ENCODE data around the gene ADTRP.

ADTRP gene

DNA sequence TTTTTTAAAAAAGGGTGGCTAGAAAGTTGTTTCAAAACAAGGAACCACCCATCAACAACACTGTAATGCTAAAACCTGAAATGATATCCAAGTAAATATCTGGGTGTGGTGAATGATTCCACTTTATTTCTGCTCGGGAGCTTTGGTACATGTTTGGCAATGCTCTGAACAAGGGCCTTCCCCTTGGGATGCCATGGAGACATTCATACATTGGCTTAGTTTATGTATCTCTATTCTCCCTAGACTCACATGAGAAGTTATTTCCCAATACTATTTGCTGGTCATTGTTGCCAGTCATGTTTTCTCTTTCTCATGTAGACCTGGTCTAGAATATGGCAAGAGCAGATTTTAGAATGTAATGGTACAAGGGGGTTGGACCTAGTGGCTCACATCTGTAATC is 22.9 kb downstream of the ADTRP start:
- no peak for DNase-seq (ENCODE audit: low read depth in 2 of 2)

DNA sequence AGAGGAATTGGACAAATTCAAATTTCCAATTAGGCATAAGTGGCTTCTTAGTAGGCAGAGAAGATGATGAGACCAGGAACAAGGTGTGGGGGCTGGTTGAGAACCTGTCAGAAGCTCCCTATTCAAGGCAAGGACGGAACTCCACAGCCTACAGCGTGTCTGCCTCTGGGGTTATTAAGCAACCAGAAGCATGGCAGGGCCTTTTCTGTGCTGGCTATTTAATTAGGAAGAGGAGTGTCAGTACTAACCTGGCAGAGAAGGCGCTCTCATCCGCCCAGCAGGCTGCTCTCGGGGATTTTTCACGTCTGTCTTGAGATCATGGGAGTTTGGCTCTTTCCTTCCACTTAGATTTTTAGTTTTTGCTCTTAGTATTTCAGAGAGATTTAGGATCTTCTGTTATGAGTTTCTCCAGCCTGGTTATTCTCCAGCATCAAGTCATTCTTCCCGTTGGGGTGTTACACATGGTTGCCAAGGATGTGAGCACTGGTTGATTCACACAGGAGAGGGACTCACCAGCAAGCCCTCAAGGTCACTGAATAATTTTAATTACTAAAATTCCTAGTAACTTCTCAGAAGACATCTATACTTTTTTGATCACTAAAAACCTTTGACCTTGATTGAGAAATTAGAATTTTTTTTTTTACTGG is 23.9 kb downstream of the ADTRP start:
- no peak for DNase-seq (ENCODE audit: low read depth in 2 of 2)

DNA sequence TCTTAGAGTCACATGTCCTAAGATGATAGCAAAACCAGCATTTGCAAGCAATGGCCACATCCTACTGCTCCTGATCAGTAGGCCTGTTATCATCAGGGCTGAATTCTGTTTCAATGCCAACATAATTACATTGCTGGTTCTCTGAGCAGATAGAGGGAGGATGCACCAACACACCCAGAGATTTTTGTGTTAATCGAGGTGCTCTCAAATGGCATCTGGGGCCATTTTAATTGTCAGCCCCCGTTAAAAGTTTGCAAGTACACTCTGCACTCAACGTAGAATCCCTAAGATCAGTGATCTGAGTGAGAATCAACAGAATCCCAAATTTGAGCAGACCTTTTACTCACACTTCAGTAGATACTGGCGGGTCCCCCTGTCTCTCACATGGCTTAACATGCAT is 24.8 kb downstream of the ADTRP start:
- DNase-seq (ENCODE audit: low read depth in 2 of 2): no peak

DNA sequence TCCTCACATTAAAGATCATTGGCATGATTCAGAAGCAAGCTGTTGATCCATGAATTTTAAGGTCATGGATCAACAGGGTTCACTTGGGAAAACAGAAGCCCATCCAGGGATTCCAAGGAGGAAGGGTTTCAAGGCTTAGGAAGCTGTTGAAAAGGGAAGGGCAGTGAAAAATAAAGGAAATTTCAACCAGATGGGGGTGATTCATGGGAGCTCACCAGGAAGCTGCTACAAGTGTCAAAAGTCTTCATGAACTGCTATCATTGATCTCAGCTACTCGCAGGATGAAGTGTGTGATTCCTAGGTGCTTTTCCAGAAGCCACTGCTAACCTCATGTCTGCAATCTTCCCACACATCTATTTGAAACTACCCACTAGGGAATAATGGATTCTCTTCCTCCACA is 26.2 kb downstream of the ADTRP start:
- no peak for DNase-seq (ENCODE audit: low read depth in 2 of 2)

DNA sequence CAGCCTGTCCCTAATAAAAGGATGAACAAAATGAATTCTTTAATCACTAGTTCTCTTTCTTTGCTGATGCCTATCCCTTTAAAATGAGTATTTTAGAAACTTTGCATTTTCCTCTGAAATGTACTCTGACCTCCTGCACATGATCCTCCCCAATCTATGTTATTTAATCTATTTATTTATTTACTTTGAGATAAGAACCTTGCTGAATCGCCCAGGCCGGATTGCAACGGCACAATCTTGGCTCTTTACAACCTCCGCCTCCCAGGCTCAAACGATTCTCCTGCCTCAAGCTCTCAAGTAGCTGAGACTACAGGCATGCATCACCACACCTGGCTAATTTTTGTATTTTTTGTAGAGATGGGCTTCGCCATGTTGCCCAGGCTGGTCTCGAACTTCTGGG is 27.9 kb downstream of the ADTRP start:
- no peak for DNase-seq (ENCODE audit: low read depth in 2 of 2)

DNA sequence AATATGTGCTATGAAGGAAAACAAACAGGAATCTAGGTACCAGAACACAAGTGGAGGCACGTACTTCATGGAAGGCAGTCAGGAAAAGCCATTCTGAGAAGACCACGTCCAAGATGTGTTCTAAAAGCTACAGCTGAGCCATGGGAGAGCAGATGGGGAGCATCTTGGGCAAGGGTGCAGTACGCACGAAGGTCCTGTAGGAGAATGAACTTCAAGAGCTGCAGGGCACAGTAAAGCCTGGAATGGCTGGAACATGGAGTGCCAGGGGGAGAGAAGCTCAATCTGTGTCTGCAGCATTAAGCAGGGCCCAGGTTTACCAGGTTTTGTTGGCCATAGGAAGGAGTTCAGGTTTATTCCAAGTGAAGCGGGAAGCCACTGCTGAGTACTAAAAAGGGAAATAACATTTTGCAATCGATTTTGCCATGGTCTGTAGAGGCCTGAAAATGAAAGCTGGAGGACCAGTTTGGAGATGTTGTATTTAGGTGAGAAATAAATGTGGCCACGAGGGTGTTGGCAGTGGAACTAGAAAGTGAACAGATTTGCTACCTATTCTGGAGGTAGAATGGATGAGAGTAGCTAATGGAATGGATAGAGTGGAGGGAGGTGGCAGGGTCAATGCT is 29.9 kb downstream of the ADTRP start:
- DNase-seq (ENCODE audit: low read depth in 2 of 2): no peak

DNA sequence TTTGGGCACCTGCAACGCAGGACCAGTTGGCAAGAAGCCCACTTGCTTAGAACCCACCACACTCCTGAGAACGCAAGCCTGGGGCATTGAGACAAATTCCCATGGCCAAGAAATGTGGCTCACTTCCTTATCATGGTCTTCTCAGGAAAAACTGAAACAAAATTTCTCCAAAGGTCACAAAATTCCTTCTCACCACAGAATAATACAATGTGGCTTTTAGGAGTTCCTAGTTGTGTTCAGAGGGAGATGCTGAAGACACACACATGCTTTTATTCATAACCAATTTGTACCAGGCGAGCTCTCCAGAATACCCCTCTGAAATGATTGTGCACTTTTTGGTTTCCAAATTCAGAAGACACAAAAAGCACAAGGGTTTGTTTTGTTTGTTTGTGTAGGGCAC is 31.6 kb downstream of the ADTRP start:
- DNase-seq (ENCODE audit: low read depth in 2 of 2): no peak

DNA sequence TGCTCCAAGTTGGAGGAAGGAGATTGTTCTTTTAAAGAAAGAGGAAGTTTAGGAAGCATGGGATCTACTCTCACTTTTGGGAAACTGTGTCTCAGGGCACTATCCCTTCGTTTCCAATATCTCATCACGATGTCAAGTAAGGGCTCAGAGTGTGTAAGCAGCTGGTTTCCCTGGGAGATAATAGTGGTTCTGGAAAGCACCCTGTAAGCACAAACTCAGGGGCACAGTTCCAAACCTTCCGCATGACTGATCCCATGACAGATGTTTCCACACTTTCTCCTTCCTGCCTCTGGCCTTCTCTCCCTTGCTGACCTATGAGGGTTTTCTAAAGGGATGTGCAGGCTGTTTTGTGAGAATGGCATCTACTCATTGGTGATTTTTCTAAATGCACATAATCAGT is 33.9 kb downstream of the ADTRP start:
- no peak for DNase-seq (ENCODE audit: low read depth in 2 of 2)

DNA sequence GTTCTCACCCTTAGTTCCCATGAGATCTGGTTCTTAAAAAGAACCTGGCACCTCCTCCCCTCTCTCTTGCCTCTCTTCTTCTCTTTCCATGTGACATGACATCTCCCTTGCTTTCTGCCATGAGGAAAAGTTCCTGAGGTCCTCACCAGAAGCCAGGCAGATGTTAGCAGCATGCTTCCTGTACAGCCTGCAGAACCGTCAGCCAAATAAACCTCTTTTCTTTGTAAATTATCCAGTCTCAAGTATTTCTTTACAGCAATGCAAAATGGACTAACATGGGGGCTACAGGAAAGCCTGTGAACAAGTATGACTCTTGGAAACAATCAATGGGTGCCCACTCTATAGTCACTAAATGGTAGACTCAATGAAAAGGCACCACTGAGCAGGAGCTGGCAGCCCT is 34.5 kb downstream of the ADTRP start:
- DNase-seq (ENCODE audit: low read depth in 2 of 2): no peak

DNA sequence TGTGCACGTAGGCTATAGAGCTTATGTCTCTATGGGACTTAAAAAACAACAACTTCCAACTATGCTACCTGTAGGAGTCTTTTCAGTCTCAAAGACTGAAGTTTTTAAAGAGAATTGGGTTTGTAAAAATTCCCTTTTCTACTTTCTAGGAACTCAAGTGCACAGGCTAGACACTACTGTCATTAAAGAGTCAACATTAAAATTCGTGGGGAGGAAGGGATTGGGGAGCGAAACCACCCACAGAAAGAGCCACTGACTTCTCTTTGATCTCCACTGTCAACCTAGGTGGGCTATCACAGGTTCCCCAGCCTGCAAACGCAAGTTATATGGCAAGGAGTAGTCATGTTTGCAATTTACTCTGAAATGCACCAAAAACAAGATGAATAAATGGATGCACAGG is 37.7 kb downstream of the ADTRP start:
- DNase-seq (ENCODE audit: low read depth in 2 of 2): no peak

DNA sequence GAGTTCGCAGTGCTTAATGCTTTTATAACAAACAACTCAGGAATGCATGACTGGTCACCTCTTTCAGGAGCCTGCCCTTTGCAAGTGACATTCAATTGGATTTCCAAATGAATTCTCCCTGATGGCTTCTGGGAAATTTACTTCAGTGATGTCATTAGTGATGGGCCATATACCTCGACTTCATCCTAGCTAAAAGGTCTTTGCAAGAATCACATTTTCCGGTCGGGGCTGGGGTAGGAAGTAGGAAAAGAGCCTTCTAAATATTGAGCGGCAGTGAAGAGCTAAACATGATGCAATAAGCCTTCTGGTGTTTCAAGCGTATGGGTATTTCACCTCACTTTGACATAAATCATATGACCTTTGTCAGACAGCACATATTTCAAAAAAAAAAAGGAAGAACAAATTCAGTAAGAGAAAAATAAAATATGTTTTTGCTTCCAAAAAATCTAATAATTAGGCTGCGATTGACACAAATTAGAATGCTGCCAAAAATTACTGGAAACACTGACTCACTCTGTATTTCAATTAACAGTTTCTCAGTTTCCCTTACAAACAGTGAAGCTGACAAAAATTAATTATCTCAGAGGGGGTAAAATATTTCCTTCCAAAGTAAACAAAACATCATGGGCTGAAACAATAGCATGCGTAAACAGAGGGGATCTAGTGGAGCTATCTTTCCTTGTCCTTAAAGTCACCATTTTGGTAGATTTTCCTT is 39.8 kb downstream of the ADTRP start:
- no peak for DNase-seq (ENCODE audit: low read depth in 2 of 2)

DNA sequence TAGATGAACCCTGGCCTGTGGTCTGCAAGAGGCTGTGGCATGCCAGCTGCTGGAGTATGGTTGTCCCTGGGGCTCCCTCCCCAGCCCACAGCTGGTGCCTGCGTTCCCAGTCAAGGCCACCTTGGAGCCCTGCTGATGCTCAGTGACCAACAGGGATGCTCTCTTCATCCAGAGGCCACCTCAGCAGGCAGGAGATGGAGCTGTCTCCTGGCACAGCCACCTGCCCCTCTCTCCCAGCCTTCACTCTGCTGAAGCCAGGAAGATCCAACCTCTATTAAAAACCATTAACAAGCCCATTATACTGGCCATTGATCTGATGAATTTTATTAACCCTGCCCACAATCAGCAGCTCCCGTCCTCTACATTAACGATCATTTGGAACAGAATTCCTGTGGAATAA is 40.4 kb downstream of the ADTRP start:
- DNase-seq (ENCODE audit: low read depth in 2 of 2): no peak

DNA sequence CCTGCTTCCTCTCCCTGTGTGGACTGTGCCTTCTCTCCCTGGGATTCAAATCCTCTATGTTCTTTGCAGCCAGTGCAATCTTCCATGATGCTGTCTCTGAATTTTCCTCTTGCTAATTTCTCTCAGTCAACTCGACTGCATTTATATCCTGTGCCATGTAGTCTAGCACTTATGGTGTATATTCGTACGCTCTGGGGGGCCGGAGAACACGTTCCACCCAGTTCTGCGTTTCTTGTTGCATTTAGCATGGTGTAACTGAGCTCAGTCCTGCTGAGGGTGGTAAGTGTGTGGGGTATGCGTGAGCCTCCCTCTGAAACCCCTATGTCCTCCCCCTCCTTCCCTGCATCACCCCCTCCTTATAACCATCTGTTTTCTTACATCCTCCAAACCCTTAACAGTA is 42.0 kb downstream of the ADTRP start:
- DNase-seq (ENCODE audit: low read depth in 2 of 2): no peak

DNA sequence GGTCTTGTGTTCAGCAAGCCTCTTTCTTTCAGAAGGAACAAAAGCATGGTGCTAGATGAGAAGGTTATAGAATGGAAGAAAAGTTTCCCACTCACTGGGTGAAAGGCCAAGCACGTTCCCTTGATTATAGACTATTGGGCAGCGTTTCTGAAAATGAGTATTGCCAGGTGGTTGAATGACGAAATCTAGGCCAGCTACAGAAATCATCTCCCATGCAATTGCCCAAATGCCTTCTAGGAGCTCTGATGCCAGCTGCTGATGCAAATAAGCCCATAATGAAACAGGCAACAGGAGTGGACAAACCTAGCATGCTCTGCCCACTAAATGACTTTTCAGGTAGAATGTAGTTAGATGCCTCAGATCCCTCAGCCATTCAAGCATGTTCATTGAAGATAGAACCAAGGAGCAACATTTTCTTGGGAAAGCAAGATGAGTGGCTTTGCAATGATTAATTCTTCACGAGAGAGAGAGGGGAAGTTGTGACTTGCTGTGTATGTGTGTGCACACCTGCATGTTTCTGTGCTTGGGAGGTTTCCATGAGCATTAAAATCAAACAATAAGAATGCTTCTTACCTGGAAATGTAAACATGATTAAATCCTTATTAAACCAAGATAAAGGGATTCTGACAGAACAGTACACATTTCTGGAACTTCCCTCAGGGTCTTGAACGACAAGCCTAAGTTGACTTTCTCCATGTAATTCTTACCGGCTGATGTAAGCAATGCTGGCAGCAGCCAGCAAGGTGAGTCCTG is 43.6 kb downstream of the ADTRP start:
- DNase-seq (ENCODE audit: low read depth in 2 of 2): no peak

DNA sequence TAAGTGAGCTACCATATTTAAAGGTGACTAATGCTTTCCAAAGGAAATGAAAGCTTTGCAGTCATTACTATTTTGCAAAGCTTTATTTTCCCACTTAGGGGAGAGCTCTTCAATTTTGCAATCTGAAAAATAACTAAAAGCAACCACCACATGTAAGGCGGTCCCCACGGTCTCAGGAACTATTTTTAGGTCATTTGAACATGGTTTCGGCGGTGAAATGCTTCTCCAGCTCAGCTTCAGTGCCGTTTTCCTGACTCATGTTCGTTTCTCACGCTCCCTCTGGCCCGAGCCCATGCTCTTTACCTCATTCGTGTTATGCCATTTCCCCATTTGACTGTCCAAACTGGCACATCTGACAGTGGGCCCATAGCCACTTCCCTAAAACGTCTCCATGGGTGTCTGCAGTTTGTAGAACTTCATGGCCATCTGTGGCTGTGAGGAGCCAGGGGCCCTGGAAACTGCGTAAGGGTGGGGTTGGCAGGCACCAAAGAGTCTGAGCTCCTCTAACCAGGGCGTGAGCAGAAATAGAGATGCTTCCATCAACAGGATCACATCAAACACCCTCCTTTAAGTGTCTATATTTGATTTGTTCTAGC is 46.5 kb downstream of the ADTRP start:
- DNase-seq (ENCODE audit: low read depth in 2 of 2): peak in 1 of 2 donors; percentile 48

DNA sequence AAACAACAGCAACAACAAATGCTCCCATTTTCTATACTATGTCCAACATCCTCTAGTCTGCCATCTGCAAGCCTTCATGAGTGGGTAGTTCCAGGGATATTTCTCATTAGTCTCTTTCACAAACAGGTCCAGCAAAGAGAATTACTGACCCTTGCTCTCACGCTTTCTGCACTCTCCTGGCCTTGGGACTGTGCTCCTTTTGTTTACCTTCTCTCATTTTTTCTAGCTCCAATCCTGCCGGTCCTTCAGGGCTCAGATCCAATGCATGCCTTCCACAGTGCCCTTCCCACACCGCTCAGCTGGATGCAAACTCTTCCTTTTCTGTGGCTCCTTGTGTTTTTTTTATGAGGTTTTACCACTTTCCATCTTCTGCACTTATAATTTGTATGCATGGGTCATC is 47.2 kb downstream of the ADTRP start:
- DNase-seq (ENCODE audit: low read depth in 2 of 2): no peak

DNA sequence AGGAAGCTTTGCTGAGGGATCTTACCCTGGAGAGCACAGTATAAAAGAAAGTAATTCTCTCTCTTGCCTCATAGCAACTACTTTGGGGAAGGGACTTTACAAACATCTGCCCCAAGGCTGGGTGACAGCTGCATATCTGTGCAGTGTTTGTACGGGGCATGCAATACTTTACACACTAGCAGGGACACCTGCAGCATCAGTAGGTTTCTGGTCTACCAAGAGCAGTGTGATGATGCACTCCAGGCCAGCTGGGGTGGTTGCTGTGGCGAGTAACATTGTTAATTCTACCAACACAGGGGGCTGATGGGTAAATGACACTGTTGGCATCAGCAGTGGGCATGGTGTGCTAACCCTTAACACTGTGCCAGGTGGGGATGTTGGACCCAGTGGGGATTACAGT is 48.0 kb downstream of the ADTRP start:
- DNase-seq (ENCODE audit: low read depth in 2 of 2): no peak

DNA sequence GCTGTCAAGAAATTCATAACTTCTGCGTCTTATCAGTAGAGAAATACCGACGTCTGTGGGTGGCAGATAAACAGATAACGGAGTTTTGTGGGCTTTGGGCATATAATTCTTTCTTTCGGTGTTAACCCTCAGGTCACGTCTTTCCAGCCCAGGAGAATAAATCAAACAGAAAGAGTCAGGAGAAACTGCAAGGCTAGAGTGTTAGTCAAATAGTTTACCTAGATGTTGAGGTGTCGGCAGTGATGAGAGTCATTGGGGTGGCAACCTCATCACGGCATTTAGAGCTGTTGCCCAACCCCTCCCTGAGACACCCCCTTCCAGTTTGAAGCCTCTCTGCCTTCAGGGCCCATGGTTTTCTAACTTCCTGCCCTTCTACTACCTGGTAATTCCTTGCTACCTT is 49.5 kb downstream of the ADTRP start:
- no peak for DNase-seq (ENCODE audit: low read depth in 2 of 2)

DNA sequence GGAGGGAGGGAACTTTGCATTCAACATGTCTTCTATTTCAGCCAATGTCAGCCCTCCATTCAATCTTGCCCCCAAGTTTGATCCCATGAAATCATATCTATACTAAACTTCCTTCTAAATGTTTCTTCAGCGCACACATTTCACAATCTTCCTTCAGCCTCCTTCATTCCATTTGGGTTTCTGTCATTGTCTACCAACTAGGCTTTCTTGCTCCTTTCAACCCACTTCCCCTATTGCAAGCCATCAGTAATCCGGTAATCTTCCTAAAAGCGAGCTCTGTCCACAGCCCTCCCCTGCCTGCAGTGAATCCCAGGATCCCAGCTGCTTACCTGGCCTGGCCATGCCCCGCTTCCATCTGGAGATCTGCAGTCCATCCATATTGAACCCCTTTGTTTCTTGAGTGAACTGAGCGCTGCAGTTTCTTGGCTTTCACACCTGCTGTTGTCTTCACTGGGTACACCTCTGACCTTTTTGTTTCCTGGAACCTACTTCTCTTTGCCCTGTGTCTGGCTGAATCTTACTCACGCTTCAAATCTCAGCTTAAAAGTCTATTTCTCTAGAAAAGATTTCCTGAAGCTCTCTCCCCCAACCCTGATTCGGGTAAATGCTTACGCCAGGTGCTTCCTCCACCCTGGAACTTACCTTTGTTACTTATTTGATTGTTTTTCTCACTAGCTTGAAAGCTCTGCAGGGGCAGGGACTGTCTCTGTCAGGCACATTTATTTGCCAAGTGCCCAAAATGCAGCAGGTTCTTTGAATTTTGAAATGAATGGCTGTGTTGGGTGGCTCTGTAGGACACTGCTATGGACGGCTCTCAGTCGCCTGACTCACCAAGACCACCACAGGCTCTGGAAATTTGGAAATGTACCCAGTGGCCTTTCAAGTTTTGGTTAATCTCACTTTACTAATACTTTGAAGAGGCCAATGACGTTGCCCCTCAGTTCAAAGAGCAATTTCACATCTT is 50.3 kb downstream of the ADTRP start:
- no peak for DNase-seq (ENCODE audit: low read depth in 2 of 2)

DNA sequence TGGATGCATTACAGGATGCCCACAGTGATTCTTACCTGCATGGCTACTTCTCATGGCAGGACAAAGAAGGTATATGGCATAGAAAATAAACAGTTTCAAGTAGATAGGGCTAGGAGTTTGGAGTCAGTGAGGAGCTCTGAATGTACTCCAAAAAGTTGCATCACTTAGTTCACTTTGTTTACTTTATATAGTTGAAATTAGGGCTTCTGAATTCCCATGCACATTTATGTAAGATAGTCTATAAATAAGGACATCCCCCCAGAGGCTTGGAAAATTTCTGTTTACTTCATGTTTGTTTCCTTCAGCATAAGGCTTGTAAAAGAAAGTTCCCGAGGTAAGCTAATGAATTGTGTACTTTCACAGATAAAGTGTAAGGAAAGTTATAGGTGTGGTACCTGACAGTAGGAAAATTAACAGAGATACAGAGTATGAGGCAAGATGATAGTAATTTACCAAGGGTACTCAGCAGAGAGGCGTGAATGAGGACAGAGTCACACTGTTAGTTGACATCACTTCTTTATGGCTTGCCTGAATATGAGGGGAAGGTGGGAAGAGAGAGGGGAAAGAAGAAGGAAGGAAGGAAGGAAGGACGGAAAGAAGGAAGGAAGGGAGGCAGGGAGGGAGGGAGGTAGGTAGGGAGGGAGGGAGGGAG is 51.1 kb downstream of the ADTRP start:
- DNase-seq (ENCODE audit: low read depth in 2 of 2): no peak

DNA sequence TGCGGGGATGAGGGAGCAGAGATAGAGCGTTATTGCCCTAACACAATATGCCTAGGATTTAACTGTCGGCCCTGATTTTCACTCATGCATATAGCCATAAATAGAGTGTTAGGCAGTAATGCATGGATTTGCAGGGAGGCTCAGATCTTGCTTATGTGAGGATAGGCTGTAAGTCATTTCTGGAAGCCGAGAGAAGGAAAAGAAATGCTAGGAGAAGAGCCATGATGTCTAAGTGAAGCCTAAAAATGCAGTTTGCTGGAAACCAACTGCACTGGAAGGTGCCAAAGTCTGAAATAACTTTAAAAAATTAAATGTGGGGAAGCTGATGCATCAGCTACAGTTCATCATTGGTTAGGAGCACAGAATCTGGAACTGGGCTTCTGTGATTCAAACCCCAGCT is 54.3 kb downstream of the ADTRP start:
- no peak for DNase-seq (ENCODE audit: low read depth in 2 of 2)

All from activated CD4-positive, alpha-beta T cell treated with anti-CD3 and anti-CD28 coated beads for 24 hours (primary cell).